DND-41 (cell line): ENCODE results near the gene DCHS1.

Experiments used
- ATAC-seq: fragments of 200-7000 bp; cut with Tn5 transposase; 3 replicates; pipeline ENCODE4 v1.9.1; 2021; ENCODE audit warnings: low read depth; ENCODE audit not compliant: insufficient read depth
- DNase-seq: peaks from one replicate; pipeline ENCODE4 v3.0.0-alpha.2; 2020
- H2AFZ ChIP-seq: 2 replicates; pipeline ENCODE4 v1.6.0; 2012; ENCODE audit warnings: low read depth, low read length
- H3K27ac ChIP-seq: 2 replicates; pipeline ENCODE4 v1.5.1; 2012; ENCODE audit warnings: low read length, inconsistent platforms
- H3K27me3 ChIP-seq: fragments of 200-600 bp; sonication (generic); 2 replicates; pipeline ENCODE4 v1.6.0; 2012; ENCODE audit warnings: low read length, mild to moderate bottlenecking, inconsistent platforms; ENCODE audit not compliant: insufficient read depth, poor library complexity
- H3K36me3 ChIP-seq: 2 replicates; pipeline ENCODE4 v1.5.1; 2012; ENCODE audit warnings: low read length, inconsistent platforms; ENCODE audit not compliant: insufficient read depth
- H3K4me1 ChIP-seq: 2 replicates; pipeline ENCODE4 v1.5.1; 2012; ENCODE audit warnings: mild to moderate bottlenecking, low read length; ENCODE audit not compliant: insufficient read depth
- H3K4me2 ChIP-seq: 2 replicates; pipeline ENCODE4 v1.6.0; 2012; ENCODE audit warnings: mild to moderate bottlenecking, moderate library complexity, low read length, inconsistent platforms; ENCODE audit not compliant: insufficient read depth
- H3K4me3 ChIP-seq, 2 experiments: fragments of 200-600 bp in 1 of 2; shearing (Covaris generic) in 1 of 2; 2 replicates each; pipeline ENCODE4 v1.5.1; 2012 to 2016; ENCODE audit warnings: inconsistent platforms in 2 of 2, low read length in 2 of 2, mild to moderate bottlenecking in 2 of 2, low read depth in 1 of 2, moderate library complexity in 1 of 2
- H3K79me2 ChIP-seq: 2 replicates; pipeline ENCODE4 v1.6.0; 2012; ENCODE audit warnings: low read length, inconsistent platforms; ENCODE audit not compliant: insufficient read depth
- H3K9ac ChIP-seq: 2 replicates; pipeline ENCODE4 v1.6.0; 2012; ENCODE audit warnings: low read depth, mild to moderate bottlenecking, inconsistent platforms, low read length, moderate library complexity
- H3K9me3 ChIP-seq: 2 replicates; pipeline ENCODE4 v1.5.1; 2012; ENCODE audit warnings: low read length, moderate library complexity, mild to moderate bottlenecking, inconsistent platforms; ENCODE audit not compliant: insufficient read depth, severe bottlenecking
- H4K20me1 ChIP-seq: 2 replicates; pipeline ENCODE4 v1.6.0; 2012; ENCODE audit warnings: low read length; ENCODE audit not compliant: insufficient read depth
- CTCF ChIP-seq: IDR thresholded peaks from 2 replicates; pipeline ENCODE4 v1.5.1; 2012; ENCODE audit warnings: borderline replicate concordance, low read length, moderate library complexity, mild to moderate bottlenecking; ENCODE audit not compliant: poor library complexity, severe bottlenecking; ENCODE audit errors: extremely low read depth
- EZH2 ChIP-seq: IDR thresholded peaks from 3 replicates; pipeline ENCODE4 v1.6.1; 2012; ENCODE audit warnings: borderline replicate concordance, low read depth, mild to moderate bottlenecking, moderate library complexity, low read length, inconsistent platforms; ENCODE audit not compliant: severe bottlenecking

DCHS1 gene

GRCh38 chr11:6671991-6672390, 16.4 kb upstream of the DCHS1 start:
- no peak overlapping the region for H2AFZ ChIP-seq
- ATAC-seq = no peak
- peaks cover 3% of the 10 kb centered on the region for H3K27me3 ChIP-seq
- H3K4me1 ChIP-seq = no peaks in the 10 kb centered on the region
- H3K4me2 ChIP-seq = no peak overlapping the region
- no peak overlapping the region for H3K4me3 ChIP-seq
- no peak overlapping the region for H3K9ac ChIP-seq
- H3K27ac ChIP-seq = no peak overlapping the region
- H3K36me3 ChIP-seq = no peaks in the 10 kb centered on the region
- H4K20me1 ChIP-seq = no peaks in the 10 kb centered on the region
- TF ChIP-seq CTCF (no peak), EZH2 (no peak)
- no peaks in the 10 kb centered on the region for H3K9me3 ChIP-seq
- no peak for DNase-seq
- no peaks in the 10 kb centered on the region for H3K79me2 ChIP-seq

GRCh38 chr11:6670202-6670830, 14.7 kb upstream of the DCHS1 start:
- Histone ChIP-seq H3K27ac (no peak overlapping the region), H3K4me1 (no peaks in the 10 kb centered on the region), H3K27me3 (peaks cover 3% of the 10 kb centered on the region), H3K9me3 (no peaks in the 10 kb centered on the region), H3K9ac (no peak overlapping the region), H2AFZ (no peak overlapping the region), H3K79me2 (no peaks in the 10 kb centered on the region), H4K20me1 (no peaks in the 10 kb centered on the region), H3K36me3 (no peaks in the 10 kb centered on the region), H3K4me3 (no peak overlapping the region), H3K4me2 (no peak overlapping the region)
- ATAC-seq (no peak), DNase-seq (no peak)
- TF ChIP-seq EZH2 (no peak), CTCF (no peak)

- no peak overlapping the region for H3K4me3 ChIP-seq
- peak; percentile 78 for ATAC-seq
- H3K79me2 ChIP-seq = no peaks in the 10 kb centered on the region
- no peak for TF ChIP-seq EZH2
- TF ChIP-seq CTCF = peak; percentile 53
- peaks cover 3% of the 10 kb centered on the region for H3K27me3 ChIP-seq
- H3K4me1 ChIP-seq = no peaks in the 10 kb centered on the region
- H3K4me2 ChIP-seq = no peak overlapping the region
- no peak overlapping the region for H3K9ac ChIP-seq
- no peaks in the 10 kb centered on the region for H4K20me1 ChIP-seq
- DNase-seq = peak; percentile 26
- H2AFZ ChIP-seq = no peak overlapping the region
- H3K36me3 ChIP-seq = no peaks in the 10 kb centered on the region
- no peak overlapping the region for H3K27ac ChIP-seq
- no peaks in the 10 kb centered on the region for H3K9me3 ChIP-seq
Observed at GRCh38 chr11:6667733-6668374, 12.2 kb upstream of the DCHS1 start.
